Neural progenitor cell (in vitro differentiated cells): ENCODE results near the gene PEPD.

Source experiments
- EZH2 ChIP-seq: fragments of 200-600 bp; sonication (generic); IDR thresholded peaks from 2 replicates; pipeline ENCODE4 v1.6.1; 2017; ENCODE audit warnings: antibody characterized with exemption, mild to moderate bottlenecking, moderate library complexity
- TF ChIP-seq, protein P1 (sequence below): fragments of 200-600 bp; sonication (generic); IDR thresholded peaks from 2 replicates; pipeline ENCODE4 v1.5.1; 2017; ENCODE audit warnings: antibody characterized with exemption, mild to moderate bottlenecking

DNA sequence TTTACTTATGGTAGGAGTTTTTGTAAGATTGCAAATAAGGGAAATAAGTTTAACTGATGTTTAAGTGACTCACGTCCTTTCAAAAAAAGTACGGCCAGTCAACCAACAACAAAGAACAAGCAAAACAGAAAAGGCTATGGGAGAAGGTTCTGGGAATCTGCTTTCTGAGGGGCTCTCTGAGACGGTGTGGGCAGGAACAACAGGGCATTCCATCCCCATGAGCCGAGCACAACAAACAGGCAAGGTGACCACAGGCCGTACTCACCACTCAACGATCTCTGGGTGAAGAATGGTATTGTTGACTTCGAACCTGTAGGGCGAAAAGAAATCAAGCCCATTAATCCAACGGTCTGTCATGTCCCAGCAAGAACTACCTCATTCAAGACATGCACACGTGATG lies 43.8 kb downstream of the PEPD start:
- no peak for TF ChIP-seq EZH2
- TF ChIP-seq, protein P1, sequence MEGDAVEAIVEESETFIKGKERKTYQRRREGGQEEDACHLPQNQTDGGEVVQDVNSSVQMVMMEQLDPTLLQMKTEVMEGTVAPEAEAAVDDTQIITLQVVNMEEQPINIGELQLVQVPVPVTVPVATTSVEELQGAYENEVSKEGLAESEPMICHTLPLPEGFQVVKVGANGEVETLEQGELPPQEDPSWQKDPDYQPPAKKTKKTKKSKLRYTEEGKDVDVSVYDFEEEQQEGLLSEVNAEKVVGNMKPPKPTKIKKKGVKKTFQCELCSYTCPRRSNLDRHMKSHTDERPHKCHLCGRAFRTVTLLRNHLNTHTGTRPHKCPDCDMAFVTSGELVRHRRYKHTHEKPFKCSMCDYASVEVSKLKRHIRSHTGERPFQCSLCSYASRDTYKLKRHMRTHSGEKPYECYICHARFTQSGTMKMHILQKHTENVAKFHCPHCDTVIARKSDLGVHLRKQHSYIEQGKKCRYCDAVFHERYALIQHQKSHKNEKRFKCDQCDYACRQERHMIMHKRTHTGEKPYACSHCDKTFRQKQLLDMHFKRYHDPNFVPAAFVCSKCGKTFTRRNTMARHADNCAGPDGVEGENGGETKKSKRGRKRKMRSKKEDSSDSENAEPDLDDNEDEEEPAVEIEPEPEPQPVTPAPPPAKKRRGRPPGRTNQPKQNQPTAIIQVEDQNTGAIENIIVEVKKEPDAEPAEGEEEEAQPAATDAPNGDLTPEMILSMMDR: no peak
